SK-N-SH treated with all-trans-retinoic acid at 6 μM for 48 hours (cell line): Measurements from ENCODE around the gene MYO5B.

Source experiments
- CREB5 ChIP-seq: fragments of 250-450 bp; sonication (Bioruptor Pico); IDR thresholded peaks from 2 replicates; pipeline ENCODE4 v1.5.1; 2020; ENCODE audit warnings: low read depth, mild to moderate bottlenecking, moderate library complexity
- CSDC2 ChIP-seq: fragments of 250-450 bp; sonication (Bioruptor Pico); IDR thresholded peaks from 2 replicates; pipeline ENCODE4 v1.5.0; 2020; ENCODE audit warnings: mild to moderate bottlenecking, moderate library complexity
- GLIS3 ChIP-seq: fragments of 250-450 bp; sonication (Bioruptor Pico); IDR thresholded peaks from 2 replicates; pipeline ENCODE4 v1.5.0; 2020; ENCODE audit warnings: mild to moderate bottlenecking, moderate library complexity
- OSR1 ChIP-seq: fragments of 250-450 bp; sonication (Bioruptor Pico); IDR thresholded peaks from 2 replicates; pipeline ENCODE4 v1.8.0; 2022; ENCODE audit warnings: moderate library complexity, mild to moderate bottlenecking, inconsistent platforms
- PATZ1 ChIP-seq: fragments of 250-450 bp; sonication (Bioruptor Pico); IDR thresholded peaks from 2 replicates; pipeline ENCODE4 v1.8.0; 2020; ENCODE audit warnings: mild to moderate bottlenecking, moderate library complexity, borderline replicate concordance
- ZC3H10 ChIP-seq: fragments of 250-450 bp; sonication (Bioruptor Pico); IDR thresholded peaks from 2 replicates; pipeline ENCODE4 v1.5.1; 2021; ENCODE audit warnings: mild to moderate bottlenecking, moderate library complexity
- ZFP3 ChIP-seq: fragments of 250-450 bp; sonication (Bioruptor Pico); IDR thresholded peaks from 2 replicates; pipeline ENCODE4 v1.5.0; 2020; ENCODE audit warnings: mild to moderate bottlenecking, moderate library complexity

GRCh38 chr18:50115095-50115494 is 79.9 kb downstream of the MYO5B start:
- no peak for TF ChIP-seq PATZ1 (CRISPR knock-in tag)
- TF ChIP-seq CSDC2 (CRISPR knock-in tag), result no peak
- no peak for TF ChIP-seq ZC3H10 (CRISPR knock-in tag)
- TF ChIP-seq GLIS3 (CRISPR knock-in tag), result no peak
- no peak for TF ChIP-seq OSR1
- TF ChIP-seq CREB5, result no peak
- no peak for TF ChIP-seq ZFP3 (CRISPR knock-in tag)
